Measurements from ENCODE around the gene AHNAK. TPM values are rescaled to one million over a fixed set of nuclear protein-coding genes. Genes with fewer than 3 reads are reported as not detected.

The AHNAK gene
- total RNA-seq, 3 donors from 2014 or later (not counting 1 experiment from before 2014, with no cell fraction given), result 623 to 740 (median 677) TPM

DNA sequence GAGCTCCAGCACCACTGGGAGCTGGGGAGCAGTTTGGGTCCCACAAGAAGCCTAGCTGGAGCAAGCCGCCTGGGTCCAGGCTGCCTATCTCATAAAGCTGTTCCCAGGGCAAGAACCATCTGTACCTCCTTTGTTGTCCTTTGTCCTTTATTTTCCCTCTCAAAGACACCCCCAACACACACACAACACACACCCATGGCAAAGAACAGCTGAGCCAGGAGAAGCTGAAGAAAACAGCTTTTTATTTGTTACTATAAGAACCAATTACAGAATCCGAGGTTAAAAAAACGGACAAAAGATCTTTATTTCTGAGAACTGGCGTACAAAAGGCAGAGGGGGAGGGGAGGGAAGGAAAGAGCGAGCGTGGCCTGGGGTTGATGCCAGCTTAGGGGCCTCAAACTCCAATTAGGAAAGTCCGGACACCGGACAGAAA, 46.4 kb upstream of the AHNAK start:
- TF ChIP-seq CTCF (IDR thresholded peaks at IDR 0.05), result no peak
- intact Hi-C loops (cut with micrococcal nuclease), result loop anchor here (1.0 to 5.0 kb wide), 4 partner anchors 84 to 289 kb away; partner anchors contain the start of genes SLC3A2 and UBXN1
- ATAC-seq (no peak), DNase-seq (peak in 1 of 2 donors; percentile 13)
- Histone ChIP-seq H3K27me3 (ENCODE audit: control insufficient read depth, insufficient read depth, low read length) (no peaks in the 10 kb centered on the region), H3K4me1 (ENCODE audit: control insufficient read depth, insufficient read depth, low read length) (peaks cover 32% of the 10 kb centered on the region), H3K4me3 (ENCODE audit: low read length) (no peak overlapping the region), H3K27ac (ENCODE audit: low read length) (peak overlapping the region; percentile 90), H3K36me3 (ENCODE audit: control insufficient read depth, insufficient read depth, low read length) (peaks cover 47% of the 10 kb centered on the region), H3K9me3 (ENCODE audit: control insufficient read depth, insufficient read depth, low read length) (no peaks in the 10 kb centered on the region)
- Mint-ChIP-seq H3K4me3 (peak overlapping the region; percentile 57), H3K36me3 (peaks cover 7% of the 10 kb centered on the region), H3K27ac (peak overlapping the region; percentile 94 to 97), H3K27me3 (ENCODE audit: low read depth in 2 of 2) (no peaks in the 10 kb centered on the region), H3K4me1 (peaks cover 38 to 51% of the 10 kb centered on the region in 2 donors), H3K9me3 (no peaks in the 10 kb centered on the region)
- WGBS (ENCODE audit: insufficient coverage), result 79% methylated on average over 8 of the region's 8 CpGs

GRCh38 chr11:62592146-62592815, 45.7 kb upstream of the AHNAK start:
- no peaks in the 10 kb centered on the region for H3K9me3 Mint-ChIP-seq

GRCh38 chr11:62591448-62592145, 45.0 kb upstream of the AHNAK start, which contains the start of gene TUT1:
TUT1 (minus strand) TSS chr11:62591523; CDS start chr11:62591485, 38 bp downstream.
- Mint-ChIP-seq H3K27ac (peak within 1 kb of the TSS; percentile 94 to 97), H3K4me3 (peak within 1 kb of the TSS; percentile 98), H3K27me3 (ENCODE audit: low read depth in 2 of 2) (no peaks in the 10 kb centered on the region), H3K9me3 (no peaks in the 10 kb centered on the region), H3K36me3 (peaks cover 7% of the 10 kb centered on the region), H3K4me1 (peaks cover 32 to 40% of the 10 kb centered on the region in 2 donors)
- ATAC-seq (peak; percentile 84 to 95 (median 87)), DNase-seq (peak; percentile 91 to 99)
- Histone ChIP-seq H3K36me3 (ENCODE audit: control insufficient read depth, insufficient read depth, low read length) (peaks cover 40% of the 10 kb centered on the region), H3K27me3 (ENCODE audit: control insufficient read depth, insufficient read depth, low read length) (no peaks in the 10 kb centered on the region), H3K9me3 (ENCODE audit: control insufficient read depth, insufficient read depth, low read length) (no peaks in the 10 kb centered on the region), H3K27ac (ENCODE audit: low read length) (peak within 1 kb of the TSS; percentile 90), H3K4me1 (ENCODE audit: control insufficient read depth, insufficient read depth, low read length) (peaks cover 32% of the 10 kb centered on the region), H3K4me3 (ENCODE audit: low read length) (peak within 1 kb of the TSS; percentile 58)
- WGBS (ENCODE audit: insufficient coverage), result under 1% methylated on average over 58 of the region's 58 CpGs
- intact Hi-C loops (cut with micrococcal nuclease), result loop anchor here (1.0 to 5.0 kb wide), 9 partner anchors 8 to 291 kb away; partner anchors contain the start of genes BSCL2, C11orf98, CSKMT and GNG3
- TF ChIP-seq CTCF (IDR thresholded peaks at IDR 0.05), result no peak

More at GRCh38 chr11:62592146-62592815, 45.7 kb upstream of the AHNAK start:
- Mint-ChIP-seq H3K4me3 (peak overlapping the region; percentile 98), H3K4me1 (peaks cover 32 to 43% of the 10 kb centered on the region in 2 donors), H3K27ac (peak overlapping the region; percentile 94 to 97), H3K27me3 (ENCODE audit: low read depth in 2 of 2) (no peaks in the 10 kb centered on the region), H3K36me3 (peaks cover 7% of the 10 kb centered on the region)
- intact Hi-C loops (cut with micrococcal nuclease), result loop anchor here (5.0 kb wide), 3 partner anchors 85 to 290 kb away; partner anchors contain the start of genes SLC3A2 and UBXN1
- Histone ChIP-seq H3K27ac (ENCODE audit: low read length) (peak overlapping the region; percentile 90), H3K9me3 (ENCODE audit: control insufficient read depth, insufficient read depth, low read length) (no peaks in the 10 kb centered on the region), H3K36me3 (ENCODE audit: control insufficient read depth, insufficient read depth, low read length) (peaks cover 45% of the 10 kb centered on the region), H3K27me3 (ENCODE audit: control insufficient read depth, insufficient read depth, low read length) (no peaks in the 10 kb centered on the region), H3K4me3 (ENCODE audit: low read length) (peak overlapping the region; percentile 58), H3K4me1 (ENCODE audit: control insufficient read depth, insufficient read depth, low read length) (peaks cover 32% of the 10 kb centered on the region)
- no peak for TF ChIP-seq CTCF (IDR thresholded peaks at IDR 0.05)
- ATAC-seq (no peak), DNase-seq (no peak)
- WGBS (ENCODE audit: insufficient coverage), result 11% methylated on average over 16 of the region's 17 CpGs
